GM19043 (cell line): ENCODE measurements around the gene ASAP2.

ENCODE experiments used
- ATAC-seq: cut with Tn5 transposase; IDR thresholded peaks from one replicate; pipeline ENCODE4 v1.9.1; 2021; ENCODE audit warnings: low read depth; ENCODE audit not compliant: unreplicated experiment

ASAP2 gene

DNA sequence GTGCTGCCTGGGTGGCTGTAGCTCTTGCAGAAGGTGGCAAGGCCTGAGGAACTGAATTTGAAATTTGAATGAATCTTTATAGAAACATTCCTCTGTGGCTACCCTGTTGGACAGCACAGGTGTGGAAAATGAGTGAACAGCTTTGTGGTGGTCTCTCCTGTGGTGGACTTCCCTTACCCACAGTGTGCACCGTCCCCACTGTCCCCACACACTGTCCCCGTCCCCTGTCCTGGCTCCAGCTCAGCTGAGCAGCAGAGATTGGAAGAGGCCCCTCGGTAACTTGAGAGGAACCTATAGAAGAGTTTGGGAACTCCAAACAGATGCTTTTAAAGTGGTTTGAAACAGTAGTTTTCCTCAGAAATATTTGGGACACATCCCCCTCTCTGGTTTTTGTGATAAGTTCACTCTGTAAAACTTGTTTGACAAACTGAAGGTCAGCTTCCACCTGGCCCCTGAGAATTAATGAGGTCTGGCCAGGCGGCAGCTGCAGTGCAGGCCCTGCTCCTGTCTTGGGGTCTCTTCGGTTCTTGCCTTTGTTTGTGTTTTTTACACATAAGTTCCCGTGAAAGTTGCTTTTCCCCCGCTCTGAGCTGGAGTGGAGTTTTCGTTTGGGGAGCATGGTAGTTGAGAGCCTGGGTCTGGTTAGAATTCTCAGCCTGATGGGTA, 63.2 kb downstream of the ASAP2 start:
- ATAC-seq, result no peak

DNA sequence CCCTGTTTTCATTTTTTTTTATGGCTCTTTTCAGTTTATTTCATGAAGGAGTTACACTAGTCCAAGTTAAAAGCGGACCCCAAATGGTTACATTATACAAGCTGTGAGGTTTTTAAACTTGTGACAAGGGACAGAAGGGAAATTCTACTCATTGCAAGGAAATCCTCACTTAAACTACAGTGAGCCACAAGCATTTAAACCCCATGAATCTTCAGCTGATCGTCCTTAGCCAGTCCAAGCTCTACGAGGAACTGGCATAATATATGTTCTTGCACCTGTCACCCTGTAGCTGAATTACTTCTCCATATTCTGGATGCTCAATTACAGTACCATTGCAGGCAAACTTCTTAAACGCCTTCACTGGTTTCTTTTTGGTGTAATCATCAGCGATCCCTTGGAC, 64.5 kb downstream of the ASAP2 start:
- ATAC-seq, result no peak

DNA sequence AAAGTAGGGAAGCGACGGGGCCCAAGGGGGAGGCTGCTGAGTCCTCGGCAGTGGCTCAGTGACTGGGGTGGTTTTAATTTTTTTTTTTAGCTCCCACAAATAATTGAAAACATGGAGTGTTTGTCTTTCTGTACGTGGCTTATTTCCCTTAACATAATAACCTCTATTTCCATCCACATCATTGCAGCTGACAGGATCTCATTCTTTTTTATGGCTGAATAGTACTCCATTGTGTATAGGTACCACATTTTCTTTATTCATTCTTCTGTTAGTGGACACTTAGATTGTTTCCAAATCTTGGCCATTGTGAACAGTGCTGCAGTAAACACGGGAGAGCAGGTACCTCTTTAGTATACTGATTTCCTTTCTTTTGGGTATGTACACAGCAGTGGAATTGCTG, 65.1 kb downstream of the ASAP2 start:
- ATAC-seq, result no peak

- ATAC-seq, result no peak
Observed at GRCh38 chr2:9273486-9274130, 67.0 kb downstream of the ASAP2 start.

GRCh38 chr2:9274701-9275343, 68.2 kb downstream of the ASAP2 start:
- no peak for ATAC-seq

GRCh38 chr2:9275399-9275798, 68.8 kb downstream of the ASAP2 start:
- no peak for ATAC-seq

DNA sequence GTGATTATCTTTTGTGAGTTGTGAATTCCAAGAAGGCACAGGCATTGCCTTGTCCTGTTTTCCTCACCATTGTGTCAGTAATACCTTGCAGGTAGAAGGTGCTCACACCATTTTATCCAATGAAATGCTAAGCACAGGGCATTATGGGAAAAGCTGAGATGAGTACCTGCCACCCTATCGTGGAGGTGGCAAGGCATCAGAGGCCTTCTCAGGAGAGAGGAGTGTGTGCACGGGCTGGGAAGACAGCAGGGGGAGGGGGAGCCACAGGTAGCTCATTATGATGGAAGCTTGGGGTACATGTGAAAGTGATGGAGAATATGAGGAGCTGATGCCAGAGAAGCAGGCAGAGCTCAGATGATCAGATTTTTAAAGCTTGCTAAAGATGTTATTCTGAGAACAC, 69.5 kb downstream of the ASAP2 start:
- ATAC-seq, result no peak

- no peak for ATAC-seq
Observed at GRCh38 chr2:9276901-9277451, 70.4 kb downstream of the ASAP2 start.

GRCh38 chr2:9278439-9278838, 71.8 kb downstream of the ASAP2 start:
- no peak for ATAC-seq

- ATAC-seq, result no peak
Observed at GRCh38 chr2:9279426-9279825, 72.8 kb downstream of the ASAP2 start.

GRCh38 chr2:9280224-9280623, 73.6 kb downstream of the ASAP2 start:
- ATAC-seq, result no peak

- no peak for ATAC-seq
Observed at GRCh38 chr2:9281145-9281544, 74.5 kb downstream of the ASAP2 start.

GRCh38 chr2:9282128-9283112, 75.8 kb downstream of the ASAP2 start:
- no peak for ATAC-seq

DNA sequence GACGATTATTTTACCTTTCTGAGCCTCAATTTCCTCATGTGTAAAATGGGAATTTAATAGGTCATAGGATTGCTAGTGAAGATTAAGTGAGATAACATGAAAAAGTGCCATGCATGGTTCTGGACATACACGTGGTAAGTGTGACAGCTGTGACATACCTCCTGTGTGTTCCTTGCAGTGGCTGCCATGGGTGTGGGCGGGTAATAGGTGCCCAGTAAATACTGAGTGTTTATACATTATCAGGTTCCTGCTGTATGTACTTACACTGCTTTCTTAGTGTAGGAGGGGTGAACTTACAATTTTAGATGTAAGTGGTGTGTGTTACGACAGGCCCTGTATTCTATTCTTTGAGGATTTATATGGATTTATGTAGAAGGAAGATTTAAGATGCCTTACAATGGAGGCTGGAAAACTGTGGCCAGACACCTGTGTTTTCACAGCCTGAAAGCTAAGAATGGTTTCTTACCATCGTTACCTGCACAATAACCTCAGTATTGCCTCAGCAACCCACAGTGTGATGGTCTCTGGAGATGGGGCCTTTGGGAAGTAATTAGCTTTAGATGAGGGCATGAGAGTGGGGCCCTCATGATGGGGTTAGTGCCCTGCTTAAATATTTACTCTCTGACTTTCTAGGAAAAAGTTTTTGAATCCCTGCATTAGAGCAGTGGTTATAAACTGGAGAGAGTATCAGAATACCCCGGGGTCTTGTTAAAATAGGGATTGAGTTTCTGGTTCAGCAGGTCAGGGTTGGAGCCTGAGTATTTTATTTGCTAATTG, 78.1 kb downstream of the ASAP2 start:
- no peak for ATAC-seq

GRCh38 chr2:9285385-9285920, 78.8 kb downstream of the ASAP2 start:
- no peak for ATAC-seq

DNA sequence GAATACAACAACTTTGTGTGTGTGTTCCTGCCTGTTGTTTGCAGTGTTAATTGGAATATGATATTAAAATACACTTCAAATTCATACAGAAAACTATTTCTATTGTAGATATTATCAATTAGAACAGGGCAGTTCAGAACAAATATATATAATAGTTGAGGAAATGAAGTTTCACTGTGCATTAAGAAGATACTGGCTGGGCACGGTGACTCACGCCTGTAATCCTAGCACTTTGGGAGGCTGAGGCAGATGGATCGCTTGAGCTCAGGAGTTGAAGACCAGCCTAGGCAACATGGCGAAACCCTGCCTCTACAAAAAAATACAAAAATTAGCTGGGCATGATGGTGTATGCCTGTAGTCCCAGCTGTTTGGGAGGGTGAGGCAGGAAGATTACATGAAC, 79.3 kb downstream of the ASAP2 start:
- ATAC-seq, result no peak

DNA sequence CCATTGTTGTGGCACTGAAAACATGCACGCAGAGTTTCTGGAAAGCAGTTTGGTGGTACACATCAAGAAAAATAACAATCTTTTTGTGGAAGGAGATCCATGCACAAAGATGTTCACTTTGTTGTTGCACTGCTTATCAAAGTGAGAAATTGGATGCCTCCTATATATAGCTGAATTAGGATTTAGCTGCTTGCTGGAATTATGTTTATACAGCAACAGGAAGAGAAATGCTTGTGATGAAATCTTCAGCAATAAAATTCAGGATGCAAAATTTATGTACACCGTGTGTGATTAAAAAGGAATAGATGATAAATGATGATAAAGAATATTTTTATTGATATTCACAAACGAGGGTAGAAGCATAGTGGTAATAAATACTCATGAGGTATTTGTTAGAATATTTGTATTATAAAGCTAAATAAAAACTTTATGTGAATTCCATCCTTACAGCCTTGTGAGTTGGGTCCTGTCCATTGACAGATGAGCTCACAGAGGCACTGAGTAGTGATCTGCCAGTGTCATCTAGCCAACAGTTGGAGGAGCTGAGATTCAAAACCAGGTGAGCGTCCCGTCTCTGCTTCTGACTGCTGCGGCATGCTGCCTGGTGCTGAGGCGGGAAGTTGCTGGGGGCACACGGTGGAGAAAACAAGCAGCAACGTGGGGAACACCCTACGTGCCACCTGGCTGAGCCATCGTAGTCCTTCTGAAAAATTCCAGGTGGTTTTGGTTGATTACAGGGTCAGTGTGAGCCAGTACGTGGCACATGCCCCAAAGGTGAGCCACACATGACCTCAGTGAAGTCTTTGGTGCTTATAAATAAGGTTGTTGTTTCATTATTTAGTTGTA, 80.2 kb downstream of the ASAP2 start:
- ATAC-seq, result no peak

DNA sequence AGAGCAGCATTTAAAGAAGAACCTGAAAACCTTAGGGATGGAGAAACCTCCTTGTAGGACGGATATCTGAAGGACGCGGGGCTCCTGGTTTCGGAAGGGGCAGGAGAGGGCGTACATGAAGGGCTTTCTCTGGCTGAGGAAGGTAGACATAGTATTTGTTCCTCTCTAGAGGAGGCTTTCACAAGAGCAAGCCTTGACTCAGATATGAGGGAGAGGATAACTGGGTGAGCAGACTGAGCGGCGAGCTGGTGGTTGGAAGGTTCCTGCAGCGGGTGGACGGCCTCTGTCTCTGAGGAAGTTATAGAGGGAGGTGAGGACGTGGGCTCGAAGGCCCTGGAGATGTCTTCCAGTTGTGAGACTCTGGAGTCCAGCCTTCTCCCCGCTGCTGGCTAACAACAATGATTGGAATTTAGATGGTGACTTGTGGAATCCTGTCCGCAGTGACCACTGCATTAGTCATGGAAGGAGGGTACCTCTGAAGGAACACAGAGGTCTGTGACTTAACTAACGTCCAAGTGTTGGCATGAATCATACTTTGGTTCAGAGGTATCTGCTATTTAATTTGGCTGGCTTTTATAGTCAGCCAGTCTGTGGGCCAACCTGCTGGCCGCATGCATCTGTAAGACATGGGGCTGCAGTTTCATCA, 80.9 kb downstream of the ASAP2 start:
- ATAC-seq, result no peak
